HG03095 (cell line): Measurements from ENCODE around the gene GFRA1.

Experiments
- ATAC-seq: cut with Tn5 transposase; IDR thresholded peaks from one replicate; pipeline ENCODE4 v1.9.1; 2021; ENCODE audit warnings: moderate library complexity; ENCODE audit not compliant: unreplicated experiment

Gene GFRA1

DNA sequence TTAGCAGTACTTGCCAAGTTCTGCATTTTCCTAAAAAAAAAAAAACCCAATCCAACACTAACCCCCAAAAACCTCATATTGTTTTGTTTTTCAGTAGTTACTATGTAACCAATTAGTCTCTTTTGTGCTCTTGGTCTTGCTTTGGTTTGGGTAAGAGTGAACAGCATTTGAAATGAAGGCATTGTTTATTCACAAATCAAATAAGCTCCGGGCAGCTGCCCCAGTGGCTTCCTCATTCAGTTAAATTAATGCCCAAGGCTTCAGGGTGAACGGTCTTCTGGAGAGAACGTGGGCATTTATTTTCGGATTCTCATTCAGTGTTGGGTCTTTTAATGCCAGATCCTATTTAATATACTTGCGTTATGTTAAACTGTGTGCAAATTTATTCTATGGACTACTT, 108.7 kb downstream of the GFRA1 start:
- ATAC-seq = no peak

DNA sequence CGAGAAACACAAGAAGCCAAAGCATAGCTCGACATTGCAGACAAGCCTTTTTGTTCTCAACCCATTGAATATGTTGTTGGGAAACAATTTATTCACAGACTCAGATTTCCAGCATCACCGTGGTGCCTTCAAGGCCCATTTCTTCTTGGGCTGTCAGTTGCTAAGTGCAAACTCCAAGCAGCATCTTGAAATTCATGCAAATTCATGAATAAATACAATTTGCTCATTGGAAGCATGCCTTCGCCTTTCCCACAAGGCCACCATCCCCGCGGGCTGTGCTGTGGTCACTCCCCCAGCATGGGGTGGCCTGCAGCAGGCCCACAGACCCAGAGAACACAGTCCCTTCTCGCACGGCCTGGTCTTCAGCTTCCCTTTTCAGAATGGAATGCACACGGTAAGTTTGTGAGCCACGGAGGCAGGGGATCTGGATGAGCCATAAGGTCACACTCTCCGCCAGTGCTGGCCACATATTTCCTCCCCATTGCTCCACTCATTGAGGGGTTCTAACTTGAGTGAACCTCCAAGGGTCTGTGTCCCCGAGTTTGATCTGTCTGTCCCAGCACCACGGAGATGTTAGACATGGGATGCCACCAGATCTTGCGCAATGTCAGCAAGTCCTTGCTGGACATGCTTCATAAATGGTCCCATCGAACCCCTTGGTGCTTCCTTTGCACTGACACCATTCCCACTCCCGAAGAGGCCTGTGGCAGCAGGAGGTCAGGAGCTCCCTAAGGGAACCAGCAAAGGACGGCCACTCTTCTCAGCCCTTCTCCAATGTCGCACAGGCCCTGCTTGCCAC, 109.5 kb downstream of the GFRA1 start:
- ATAC-seq = no peak

DNA sequence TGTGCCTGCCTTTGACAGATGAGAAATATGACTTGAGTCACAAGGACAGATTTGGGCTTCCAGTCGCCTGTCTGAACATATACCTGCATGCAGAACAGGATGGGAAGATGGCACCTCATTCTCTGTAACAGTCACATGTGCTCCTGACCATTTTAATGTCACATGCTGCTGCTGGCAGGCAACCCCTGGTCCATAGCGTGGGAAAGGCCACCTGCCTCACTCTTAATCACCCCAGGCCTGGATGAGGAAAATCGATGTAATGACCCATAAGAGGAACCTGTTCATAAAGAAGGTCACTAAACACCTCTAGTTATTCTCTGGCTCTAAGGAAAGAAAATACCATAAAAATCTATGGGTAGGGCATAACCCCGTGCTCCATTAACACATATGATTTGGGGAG, 110.2 kb downstream of the GFRA1 start:
- ATAC-seq = no peak

DNA sequence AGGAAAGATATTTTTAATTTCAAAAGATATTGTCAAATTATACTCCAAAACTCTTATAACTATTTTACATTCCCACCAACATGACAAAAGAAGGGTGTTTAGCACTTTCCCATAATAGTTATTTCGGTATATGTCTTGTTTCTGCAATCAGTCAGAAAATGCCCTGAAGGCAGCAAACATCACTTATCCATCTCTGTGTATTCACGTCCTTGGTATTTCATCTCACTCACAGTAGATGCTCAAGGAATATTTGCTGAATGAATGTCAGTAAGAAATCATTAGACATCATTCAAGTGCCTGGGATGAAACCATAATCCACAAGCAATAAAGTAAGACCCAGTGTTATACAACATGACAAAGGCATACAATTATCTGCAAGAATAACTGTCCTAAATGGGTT, 112.7 kb downstream of the GFRA1 start:
- ATAC-seq = no peak

DNA sequence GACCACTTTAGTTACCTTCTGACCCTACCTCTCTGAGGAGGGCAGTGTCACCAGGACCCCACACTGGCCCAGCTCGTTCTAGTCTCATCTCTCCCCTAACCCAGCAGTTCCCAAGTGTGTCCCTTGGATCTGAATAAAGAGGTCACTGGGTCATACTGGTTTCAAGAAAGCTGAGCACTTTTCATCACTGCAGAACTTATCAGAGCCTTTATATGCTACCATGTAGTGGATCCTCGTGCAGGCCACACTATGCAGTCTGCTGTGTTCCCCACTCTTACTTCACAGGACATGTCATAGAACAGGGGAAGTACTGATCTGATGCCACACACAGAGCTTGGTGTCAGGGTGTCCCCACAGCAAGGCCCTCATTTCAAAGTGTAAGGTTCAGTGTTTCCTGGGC, 113.8 kb downstream of the GFRA1 start:
- ATAC-seq = no peak

DNA sequence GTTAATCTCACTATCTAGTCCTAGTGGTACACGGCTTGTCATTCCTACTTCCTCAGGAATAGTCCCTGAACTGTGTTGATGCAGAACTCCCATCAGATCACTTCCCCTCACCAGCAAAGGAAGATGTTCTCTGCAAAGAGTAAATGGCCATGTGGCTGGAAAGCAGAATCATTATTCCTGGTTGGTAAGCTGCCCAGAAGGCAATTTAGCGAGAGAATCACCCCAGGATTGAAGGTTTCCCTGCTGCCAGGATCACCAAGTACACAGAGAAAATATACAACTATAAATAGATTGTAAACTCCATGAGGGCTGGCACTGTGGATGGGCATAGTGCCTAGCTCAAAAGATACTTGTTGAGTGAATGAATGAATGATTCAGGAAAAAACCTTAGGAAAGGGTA, 115.0 kb downstream of the GFRA1 start:
- no peak for ATAC-seq

DNA sequence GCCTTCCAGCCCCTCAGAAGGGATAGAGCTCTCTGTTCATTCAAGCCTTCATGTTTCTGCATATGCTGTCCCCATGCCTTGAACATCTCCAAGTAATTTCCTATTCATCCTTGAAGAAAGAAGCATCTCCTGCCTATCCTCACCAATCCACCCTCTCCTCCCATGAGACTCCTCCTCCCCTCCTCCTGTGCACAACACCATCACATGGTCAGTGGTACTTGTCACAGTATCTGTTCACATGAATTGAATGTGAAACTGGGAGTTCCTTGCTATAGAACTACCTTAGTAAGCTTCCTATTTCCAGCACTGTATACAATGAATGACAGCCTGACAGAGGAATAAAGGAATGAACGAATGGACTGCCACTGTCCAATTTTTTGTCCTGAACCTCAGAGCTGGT, 115.5 kb downstream of the GFRA1 start:
- no peak for ATAC-seq

DNA sequence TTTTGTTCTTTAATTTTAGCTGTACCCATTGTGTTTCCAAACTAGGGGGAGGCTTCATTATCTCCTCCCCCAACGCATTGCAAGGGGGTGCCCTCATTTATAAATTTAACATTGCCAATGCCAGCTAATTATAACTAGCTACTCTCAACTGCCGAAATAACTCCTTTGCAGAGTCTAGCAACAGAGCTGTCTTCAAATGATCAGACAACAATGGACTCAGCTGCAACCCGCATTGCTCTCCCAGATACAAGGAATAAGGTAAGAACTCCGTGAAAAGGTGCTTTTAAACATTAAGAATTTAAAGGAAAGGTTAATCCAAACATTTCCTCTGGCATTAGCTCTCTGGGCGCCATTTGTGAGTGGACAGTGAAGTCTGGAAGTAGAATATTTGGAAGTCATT, 116.2 kb downstream of the GFRA1 start:
- no peak for ATAC-seq

DNA sequence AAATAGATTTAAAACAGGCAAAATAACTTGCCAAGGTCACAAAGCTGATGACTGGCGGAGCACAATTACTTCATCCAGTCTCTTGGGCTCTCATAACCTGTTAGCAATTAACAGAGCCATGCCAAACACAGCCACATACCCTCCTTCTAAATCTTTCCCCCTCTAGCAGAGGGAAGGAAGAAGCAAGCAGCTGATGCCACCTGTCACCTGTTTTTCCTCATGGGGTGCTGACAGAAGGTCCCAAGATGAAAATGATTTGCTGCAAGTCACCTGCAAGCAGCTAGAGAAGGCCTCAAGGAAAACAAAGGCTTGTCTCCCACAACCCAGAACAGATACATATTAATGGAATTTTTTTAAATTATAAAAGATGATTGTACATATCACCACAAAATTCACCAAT, 117.8 kb downstream of the GFRA1 start:
- ATAC-seq = no peak

DNA sequence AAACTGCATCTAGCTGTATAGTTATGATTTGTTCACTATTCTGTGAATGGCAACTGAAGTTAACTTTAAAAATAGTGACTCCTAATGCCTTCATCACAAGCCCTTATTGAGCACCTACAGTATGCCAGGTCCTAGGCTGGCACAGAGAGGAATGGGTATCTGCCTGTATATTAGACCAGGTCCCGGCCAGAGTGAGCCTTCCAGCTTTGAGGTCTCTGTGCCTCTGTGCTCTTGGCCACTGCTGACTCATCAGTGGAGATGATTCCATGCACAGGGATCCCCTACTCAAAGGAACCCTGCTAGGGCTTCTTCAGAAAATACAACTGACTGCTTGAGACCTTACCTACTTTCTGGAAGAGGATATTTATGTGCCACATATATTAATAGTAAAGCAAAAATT, 118.4 kb downstream of the GFRA1 start:
- no peak for ATAC-seq

DNA sequence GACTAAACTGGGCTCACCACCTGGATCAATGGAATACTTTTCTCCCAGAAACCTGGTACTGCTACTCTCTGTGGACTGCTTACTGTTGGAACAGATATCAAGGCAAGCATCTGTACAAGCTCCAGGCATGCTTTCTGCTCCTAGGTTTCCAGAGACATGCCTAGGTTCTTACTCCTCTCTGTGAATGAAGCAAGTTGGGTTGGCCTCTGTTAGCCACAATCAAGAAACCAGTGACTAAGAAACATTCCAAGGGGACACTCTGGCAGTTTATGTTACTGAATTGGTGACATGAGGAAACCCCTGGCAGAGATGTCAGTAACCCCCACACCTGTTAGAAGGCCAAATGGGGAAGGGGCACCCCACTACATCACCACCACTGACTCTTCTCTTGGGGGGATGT, 121.9 kb downstream of the GFRA1 start:
- no peak for ATAC-seq

DNA sequence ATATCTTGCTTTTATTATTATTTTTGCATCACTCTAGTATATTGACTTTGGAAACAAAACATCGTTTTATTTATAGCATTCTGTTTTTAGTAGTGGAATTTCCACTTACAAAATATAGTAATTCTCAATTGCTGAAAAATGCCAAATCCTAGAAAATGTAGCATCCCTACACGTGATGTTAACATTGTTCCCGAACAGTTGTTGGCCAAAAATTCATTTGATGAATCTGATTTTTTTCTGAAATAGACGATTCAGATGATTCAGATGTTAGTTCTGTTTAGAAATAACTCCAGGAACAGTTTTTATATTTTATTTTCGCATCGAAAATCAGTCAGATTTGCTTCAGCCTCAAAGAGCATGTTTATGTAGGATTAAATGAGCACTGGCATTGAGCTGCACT, 122.4 kb downstream of the GFRA1 start:
- no peak for ATAC-seq

DNA sequence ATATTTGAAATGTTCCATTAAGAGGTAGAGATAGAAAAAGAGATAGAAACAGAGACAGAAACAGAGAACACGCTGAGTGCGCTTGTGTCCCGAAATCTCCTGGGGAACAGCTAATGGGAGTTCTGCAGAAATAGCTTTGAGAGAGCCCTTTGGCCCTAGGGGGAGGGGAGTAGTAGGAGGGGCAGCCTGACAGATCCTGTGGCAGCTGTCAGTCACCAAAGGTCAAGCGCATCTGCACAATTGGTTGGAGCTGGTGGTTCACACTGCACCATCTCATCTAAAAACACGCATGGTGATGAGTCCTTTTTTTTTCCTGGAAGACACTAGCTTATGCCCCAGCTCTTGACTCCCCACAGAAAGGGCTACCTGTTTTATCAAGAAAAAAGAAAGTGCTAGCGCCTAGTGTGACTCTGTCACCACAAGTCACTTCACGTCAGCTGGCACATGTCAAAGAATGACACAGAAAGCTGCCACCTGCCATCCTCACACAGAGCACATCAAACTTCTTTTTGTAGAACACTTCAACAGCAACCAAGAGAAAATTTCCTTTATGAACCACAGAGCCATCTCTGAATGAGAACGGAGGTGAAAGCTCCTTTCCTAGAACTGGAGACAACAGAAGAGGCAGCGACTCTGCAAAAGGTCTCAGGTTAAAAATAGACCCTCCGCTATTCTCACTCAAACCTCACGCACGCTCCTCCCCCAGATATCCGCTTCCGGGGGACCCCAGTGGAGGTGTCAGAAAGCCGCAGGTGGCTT, 125.7 kb downstream of the GFRA1 start:
- no peak for ATAC-seq

DNA sequence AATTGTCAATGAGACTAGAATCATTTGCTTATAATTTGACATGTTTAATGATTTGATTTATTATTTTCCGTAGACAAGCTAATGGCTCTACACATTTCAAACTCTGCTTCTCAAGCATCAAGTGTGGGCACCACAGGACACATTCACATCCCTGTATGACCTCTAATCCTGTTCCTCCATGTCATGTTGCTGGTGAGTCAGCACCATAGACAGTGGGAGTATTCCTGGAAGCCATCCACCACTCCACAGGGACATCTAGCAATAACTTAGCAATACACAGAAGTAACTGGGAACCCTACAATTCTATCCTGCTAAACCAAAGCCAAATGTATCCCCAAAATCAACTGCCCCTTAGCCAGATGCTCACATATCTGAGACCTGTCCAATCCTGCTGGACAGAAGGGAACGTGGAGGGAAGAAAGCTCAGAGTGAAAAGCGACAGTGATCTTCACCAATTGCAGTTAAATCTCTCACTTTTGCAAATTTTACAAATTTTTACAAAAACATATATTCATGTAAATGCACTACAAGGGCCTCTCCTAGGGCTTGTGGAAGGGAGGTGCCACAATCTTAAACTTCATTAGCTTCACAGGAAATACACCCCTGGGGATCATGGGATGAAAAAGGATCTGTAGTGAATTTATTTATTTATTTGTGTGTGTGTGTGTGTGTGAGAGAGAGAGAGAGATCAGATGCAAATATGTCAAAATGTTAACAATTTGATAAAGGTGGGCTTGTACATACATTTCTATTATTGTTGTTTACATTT, 126.5 kb downstream of the GFRA1 start:
- ATAC-seq = no peak

DNA sequence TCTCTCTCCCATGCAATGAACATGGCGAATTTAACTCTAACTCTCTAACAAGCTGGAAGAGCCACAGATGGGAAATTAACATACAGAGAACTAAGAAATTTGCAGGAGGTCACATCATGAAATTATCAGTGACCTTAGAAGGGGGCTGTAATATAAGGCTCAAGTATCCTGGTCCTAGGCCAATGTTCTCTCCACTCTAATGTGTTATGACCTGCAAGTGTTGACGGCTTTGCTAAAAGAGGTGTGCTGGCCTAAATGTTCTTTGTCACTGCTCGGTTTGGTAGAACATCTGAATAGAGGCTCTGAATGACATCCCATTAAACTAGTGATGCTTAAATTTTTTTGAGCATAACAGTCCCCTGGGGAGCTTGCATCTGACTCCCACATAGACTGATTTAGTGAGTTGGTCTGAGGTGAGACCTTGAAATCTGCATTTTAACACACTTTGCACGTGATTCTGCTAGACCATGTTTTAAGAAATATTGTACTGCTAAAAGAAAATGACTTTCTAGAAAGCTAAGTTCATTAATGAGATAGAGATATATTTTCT, 129.3 kb downstream of the GFRA1 start:
- ATAC-seq = no peak

DNA sequence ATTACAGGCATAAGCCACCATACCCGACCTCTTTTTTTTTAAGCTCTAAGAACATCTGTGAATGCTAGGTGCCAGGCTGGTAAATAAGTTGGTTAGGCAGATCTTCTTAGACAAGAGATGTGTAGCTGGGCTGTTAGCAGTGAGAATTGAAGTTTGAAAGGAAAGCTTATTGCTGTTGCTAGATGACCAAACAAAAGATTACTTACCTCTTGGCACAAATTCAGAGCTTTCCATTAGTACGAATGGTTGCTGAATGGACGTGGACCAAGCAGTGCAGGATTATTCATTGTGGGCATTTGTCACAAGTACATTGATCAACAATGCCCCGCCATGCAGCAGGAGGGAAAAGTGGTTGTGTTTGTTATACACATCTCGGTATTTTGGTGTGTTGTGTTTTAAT, 131.2 kb downstream of the GFRA1 start:
- ATAC-seq = no peak

DNA sequence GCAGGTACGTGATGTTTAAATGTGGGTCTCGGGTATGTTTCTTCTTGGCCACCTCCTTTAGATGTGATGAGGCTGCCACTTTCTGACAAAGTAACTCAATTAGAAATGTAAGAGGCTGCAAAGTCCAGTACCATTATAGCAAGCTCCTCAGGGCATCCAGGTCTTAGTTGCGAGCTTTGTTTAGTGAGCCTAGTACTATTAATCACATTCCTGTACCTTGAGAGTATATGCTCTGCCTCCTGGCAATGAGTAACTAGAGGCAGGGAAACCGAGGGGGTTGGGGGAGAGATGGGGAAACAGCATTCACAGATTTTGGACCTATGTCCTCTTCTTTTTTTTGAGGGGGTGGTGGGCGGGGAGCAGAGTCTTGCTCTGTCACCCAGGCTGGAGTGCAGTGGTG, 131.8 kb downstream of the GFRA1 start:
- no peak for ATAC-seq

DNA sequence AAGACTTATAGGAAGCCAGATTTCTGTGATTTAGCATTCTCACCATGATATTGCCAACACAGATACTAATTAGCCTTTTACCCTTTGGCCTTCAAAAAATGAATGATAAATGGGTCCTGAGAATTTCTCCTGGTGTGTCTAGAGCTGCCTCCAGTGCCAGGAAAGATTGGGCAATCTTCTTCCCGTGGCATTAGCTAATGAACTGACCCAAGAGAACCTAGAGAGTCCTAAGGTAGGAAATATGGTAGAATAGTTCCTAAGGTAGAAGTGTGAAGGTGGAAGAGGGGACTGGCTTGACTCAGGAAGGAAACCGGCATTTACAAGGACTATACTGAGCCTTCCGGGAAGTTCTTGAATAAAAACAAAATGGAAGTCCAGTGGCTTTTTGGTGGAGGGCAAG, 133.1 kb downstream of the GFRA1 start:
- ATAC-seq = no peak

DNA sequence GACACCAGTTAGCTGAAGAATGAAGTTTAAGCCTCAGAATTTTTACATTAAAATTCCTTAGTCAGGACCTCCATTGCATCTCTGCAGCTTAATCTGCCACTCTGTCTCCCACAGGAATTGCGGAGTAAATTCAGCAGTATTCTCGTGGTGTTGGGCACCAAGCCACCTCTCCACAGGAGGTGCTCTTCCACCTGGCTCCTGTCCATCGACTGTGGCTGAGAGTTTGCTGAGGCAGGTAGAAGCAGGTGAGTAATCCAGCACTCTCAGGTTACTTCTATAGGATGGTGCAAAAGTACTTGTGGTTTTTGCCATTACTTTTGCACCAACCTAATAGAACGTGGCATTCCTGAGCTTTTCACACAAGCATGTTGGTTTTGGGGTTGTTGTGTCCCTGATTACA, 134.1 kb downstream of the GFRA1 start:
- no peak for ATAC-seq

DNA sequence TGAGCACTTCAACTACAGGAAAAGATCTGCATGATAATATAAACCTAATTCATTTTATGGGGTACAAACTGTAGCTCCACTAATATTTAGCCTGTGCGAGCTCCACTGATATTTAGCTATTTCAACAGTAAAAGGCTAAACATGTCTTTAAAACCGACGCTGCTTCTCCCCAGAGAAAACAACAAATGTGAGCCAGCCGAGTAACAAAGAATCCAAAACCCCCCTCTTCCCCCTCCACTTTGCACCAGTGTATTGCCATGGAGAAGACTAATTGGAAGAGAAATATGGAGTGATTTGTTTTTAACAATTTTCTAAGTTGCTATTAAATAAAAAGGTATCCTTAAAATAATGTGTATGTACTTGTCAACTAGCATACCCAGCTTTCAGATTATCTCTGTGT, 136.7 kb downstream of the GFRA1 start:
- no peak for ATAC-seq

DNA sequence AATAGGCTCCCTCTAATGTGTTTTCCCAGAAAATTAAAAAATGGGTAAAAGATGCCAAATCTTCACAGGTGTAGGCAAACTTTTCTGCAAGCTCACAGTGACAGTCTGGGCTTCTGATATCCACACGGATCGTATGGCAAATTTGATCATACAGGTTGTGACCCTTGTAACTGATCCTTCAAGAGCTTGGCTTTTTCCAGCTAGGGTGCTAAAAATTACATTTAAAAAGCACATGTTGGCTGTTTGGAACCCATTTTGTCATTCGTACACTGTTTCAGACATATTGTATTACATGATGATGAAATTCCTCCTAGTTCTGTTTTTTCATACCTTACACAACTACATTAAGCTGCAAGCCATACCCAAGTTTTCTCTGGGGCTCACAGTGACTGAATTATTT, 138.7 kb downstream of the GFRA1 start:
- ATAC-seq = no peak

DNA sequence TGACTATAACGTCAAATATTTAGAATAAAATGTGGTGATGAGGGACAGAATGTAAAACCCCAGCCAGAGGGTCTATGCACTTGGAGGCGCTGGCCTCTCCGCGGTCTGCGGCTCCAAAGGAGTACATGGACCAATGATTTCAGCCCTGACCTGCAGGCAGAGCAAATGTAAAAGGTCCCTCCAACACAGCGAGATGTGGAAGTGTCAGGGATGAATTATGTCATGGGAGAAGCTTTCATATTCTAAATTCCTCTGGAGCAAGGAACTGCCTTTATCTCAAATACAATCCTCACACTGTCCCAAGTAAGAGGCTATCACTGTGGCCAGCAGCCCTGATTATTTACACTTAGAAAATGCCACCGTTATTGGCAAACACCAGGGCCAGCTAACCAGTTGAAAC, 139.4 kb downstream of the GFRA1 start:
- ATAC-seq = no peak
